GM18873 (cell line): Measurements from ENCODE around the gene CCDC200.
"Not testable (repeated sequence)": the region's sequence is repeated elsewhere in the genome, so short reads cannot be mapped to it uniquely, and the experiment has no call there.

Experiments
- ATAC-seq: cut with Tn5 transposase; IDR thresholded peaks from one replicate; pipeline ENCODE4 v1.9.1; 2021; ENCODE audit warnings: mild to moderate bottlenecking, moderate library complexity, moderate number of reproducible peaks; ENCODE audit not compliant: unreplicated experiment, low FRiP score

Gene CCDC200

DNA sequence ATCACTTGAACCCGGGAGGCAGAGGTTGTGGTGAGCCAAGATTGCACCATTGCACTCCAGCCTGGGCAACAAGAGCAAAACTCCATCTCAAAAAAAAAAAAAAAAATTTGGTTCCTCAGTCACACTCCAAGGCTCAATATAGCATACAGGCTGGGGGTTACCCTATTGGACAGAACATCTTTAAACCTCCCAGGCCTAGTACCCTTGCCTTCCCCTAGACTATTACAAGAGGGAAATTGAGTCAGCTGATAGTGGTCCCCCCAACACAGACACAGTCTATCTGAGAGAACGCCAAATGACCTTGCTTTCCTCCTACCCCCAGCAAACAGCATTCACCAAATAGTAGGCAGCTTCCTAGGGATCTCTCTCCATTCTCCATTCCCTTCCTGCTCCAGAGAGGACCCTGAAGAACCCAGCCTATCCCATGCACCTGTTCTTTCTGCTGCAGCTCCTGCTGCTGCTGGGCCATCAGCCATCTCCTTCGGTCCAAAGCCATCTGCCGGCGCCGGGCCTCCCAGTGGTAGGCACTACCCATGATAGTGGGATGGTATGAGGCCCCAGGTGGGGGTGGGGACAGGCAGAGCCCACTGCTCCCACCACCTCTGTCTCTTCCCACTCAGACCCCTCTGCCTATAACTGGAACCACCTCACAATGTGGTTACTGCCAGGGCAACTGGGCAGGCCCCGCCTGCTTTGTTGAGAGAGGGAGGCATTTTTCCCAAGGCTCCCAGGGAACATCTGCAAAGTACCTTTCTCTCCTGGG, at the start of gene CCDC200:
Gene CCDC200, minus strand, starts transcription at position 604 of the 763 bp plus-strand sequence. Its CDS starts 69 bp downstream, at position 535.
- ATAC-seq: not testable (repeated sequence)

DNA sequence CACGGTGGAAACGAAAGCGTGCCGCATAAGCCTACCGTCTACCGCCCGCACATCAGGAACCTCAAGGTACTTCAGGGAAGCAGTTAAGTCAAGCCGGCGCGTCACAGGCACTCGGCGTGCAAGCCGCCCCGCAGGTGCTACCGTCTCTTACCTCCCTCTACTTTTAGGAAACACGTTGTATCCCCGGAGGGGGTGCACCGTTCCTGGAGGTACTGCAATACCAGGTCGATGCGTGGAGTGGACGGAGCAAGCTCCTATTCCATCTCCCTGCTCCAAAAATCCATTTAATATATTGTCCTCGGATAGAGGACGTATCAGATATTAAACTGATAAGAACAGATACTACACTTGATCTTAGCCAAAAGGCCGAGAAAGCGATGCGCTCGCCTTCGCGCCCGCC, 44.5 kb upstream of the CCDC200 start:
- ATAC-seq: not testable (repeated sequence)

DNA sequence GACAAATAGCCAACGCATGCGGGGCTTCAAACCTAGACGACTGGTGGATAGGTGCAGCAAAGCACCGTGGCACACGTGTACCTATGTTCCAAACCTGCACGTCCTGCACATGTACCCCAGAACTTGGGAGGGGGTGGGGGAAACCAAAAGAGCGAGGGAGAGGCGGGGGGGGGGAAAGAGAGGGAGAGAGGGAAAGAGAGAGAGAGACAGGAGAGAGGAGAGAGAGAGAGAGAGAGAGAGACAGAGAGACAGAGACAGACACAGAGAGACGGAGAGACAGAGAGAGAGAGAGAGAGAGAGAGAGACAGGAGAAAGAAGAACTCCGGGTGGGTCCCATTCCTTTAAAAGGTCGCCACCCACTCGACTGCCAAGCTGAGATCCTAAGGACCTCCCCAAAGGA, 44.1 kb upstream of the CCDC200 start:
- not testable (repeated sequence) for ATAC-seq

DNA sequence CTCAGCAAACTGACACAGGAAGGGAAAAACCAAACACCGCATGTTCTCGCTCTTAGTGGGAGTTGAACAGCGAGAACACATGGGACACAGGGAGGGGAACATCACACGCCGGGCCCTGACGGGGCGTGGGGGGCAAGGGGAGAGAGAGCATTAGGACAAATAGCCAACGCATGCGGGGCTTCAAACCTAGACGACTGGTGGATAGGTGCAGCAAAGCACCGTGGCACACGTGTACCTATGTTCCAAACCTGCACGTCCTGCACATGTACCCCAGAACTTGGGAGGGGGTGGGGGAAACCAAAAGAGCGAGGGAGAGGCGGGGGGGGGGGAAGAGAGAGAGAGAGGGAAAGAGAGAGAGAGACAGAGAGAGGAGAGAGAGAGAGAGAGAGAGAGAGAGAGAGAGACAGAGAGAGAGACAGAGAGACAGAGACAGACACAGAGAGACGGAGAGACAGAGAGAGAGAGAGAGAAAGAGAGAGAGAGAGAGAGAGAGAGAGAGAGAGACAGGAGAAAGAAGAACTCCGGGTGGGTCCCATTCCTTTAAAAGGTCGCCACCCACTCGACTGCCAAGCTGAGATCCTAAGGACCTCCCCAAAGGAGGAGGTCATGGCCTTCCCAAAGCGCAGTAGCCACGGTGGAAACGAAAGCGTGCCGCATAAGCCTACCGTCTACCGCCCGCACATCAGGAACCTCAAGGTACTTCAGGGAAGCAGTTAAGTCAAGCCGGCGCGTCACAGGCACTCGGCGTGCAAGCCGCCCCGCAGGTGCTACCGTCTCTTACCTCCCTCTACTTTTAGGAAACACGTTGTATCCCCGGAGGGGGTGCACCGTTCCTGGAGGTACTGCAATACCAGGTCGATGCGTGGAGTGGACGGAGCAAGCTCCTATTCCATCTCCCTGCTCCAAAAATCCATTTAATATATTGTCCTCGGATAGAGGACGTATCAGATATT, 42.4 kb upstream of the CCDC200 start:
- not testable (repeated sequence) for ATAC-seq

DNA sequence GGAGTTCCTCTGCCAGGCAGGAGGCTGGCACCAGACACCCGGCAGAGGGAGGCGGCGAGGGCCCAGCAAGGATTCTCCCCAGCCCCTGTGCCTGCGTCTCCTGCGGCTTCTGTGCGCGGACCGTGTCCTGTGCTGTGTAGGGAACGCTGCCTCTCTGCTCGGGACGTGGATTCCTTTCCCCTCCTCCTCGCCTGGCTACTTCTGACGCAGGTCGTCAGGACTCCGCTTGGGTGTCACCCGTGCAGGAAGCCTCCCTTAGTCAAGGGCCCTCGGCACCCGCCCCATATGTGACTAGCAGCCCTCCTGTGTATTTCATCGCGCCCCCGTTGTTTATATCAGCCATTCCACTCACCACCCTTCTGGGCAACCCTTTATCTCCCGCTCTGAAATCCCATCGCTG, 18.0 kb upstream of the CCDC200 start:
- not testable (repeated sequence) for ATAC-seq

DNA sequence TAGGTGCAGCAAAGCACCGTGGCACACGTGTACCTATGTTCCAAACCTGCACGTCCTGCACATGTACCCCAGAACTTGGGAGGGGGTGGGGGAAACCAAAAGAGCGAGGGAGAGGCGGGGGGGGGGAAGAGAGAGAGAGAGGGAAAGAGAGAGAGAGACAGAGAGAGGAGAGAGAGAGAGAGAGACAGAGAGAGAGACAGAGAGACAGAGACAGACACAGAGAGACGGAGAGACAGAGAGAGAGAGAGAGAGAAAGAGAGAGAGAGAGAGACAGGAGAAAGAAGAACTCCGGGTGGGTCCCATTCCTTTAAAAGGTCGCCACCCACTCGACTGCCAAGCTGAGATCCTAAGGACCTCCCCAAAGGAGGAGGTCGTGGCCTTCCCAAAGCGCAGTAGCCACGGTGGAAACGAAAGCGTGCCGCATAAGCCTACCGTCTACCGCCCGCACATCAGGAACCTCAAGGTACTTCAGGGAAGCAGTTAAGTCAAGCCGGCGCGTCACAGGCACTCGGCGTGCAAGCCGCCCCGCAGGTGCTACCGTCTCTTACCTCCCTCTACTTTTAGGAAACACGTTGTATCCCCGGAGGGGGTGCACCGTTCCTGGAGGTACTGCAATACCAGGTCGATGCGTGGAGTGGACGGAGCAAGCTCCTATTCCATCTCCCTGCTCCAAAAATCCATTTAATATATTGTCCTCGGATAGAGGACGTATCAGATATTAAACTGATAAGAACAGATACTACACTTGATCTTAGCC, 12.4 kb upstream of the CCDC200 start:
- ATAC-seq: not testable (repeated sequence)

DNA sequence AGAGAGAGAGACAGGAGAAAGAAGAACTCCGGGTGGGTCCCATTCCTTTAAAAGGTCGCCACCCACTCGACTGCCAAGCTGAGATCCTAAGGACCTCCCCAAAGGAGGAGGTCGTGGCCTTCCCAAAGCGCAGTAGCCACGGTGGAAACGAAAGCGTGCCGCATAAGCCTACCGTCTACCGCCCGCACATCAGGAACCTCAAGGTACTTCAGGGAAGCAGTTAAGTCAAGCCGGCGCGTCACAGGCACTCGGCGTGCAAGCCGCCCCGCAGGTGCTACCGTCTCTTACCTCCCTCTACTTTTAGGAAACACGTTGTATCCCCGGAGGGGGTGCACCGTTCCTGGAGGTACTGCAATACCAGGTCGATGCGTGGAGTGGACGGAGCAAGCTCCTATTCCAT, 11.2 kb upstream of the CCDC200 start:
- not testable (repeated sequence) for ATAC-seq

DNA sequence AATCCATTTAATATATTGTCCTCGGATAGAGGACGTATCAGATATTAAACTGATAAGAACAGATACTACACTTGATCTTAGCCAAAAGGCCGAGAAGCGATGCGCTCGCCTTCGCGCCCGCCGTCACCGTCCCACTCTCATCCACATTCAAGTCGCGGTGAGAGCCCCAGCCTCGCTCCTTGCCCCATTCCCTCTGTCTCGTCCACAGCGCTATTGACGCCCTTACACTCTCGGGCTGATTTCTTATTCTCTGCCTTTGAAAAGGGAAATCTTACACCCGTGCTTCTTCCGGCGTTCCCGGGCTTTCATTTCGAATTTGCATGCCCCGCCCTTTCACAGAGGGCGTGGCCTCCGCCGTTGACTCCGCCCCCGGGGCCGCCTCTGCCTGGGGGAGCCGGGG, 5.5 kb upstream of the CCDC200 start, which contains the start of gene RNU2-1:
Gene RNU2-1, minus strand, starts transcription at position 101 of the 400 bp plus-strand sequence.
- ATAC-seq: not testable (repeated sequence)

DNA sequence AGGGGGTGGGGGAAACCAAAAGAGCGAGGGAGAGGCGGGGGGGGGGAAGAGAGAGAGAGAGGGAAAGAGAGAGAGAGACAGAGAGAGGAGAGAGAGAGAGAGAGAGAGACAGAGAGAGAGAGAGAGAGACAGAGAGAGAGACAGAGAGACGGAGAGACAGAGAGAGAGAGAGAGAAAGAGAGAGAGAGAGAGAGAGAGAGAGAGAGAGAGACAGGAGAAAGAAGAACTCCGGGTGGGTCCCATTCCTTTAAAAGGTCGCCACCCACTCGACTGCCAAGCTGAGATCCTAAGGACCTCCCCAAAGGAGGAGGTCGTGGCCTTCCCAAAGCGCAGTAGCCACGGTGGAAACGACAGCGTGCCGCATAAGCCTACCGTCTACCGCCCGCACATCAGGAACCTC, 4.8 kb upstream of the CCDC200 start:
- ATAC-seq: not testable (repeated sequence)

DNA sequence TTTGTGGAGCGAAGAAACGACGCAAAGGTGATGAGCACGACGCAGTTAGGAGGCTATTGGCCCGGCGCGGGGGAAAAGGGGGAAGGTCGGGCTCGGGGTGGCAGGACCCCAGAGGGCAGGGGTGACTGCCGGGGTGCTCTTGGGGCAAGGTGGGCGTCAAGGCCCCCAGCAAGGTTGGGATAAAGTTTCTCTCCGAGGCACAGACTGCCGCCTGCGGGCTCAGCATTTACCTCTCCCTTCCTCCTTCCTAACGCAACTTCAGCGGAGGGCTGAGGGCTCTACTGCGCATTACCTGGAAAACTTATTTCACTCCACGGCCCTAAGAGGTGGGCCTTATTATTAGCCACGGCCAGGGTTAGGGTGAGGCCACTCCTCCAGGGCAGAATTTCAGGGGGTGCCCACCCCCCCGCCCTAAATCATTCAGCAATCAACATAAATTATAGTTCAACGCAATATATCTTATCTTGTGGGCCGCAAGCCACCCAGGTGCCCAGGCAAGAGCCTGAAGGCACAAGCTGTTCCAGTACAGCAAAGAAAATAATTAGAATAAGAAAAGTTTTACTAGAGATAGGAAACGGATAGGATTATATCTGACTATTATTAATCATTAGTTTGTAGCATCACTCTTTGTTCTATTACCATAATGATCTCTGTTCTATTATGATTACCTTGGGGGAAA, 3.7 kb upstream of the CCDC200 start:
- not testable (repeated sequence) for ATAC-seq

DNA sequence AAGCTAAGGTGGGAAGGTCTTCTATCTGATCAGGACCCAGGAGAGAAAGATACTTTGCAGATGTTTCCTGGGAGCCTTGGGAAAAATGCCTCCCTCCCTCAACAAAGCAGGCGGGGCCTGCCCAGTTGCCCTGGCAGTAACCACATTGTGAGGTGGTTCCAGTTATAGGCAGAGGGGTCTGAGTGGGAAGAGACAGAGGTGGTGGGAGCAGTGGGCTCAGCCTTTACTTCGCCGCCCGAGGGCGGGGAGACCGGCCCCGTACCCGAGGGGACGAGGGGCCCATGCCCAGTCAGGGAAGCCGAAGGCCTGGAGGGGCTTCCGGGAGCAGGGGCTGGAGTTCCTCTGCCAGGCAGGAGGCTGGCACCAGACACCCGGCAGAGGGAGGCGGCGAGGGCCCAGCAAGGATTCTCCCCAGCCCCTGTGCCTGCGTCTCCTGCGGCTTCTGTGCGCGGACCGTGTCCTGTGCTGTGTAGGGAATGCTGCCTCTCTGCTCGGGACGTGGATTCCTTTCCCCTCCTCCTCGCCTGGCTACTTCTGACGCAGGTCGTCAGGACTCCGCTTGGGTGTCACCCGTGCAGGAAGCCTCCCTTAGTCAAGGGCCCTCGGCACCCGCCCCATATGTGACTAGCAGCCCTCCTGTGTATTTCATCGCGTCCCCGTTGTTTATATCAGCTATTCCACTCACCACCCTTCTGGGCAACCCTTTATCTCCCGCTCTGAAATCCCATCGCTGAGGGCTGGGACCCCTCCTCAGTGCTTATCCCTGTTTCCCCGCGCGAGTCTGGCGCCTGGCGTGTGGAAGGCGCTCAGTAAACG, 3.0 kb upstream of the CCDC200 start:
- not testable (repeated sequence) for ATAC-seq

DNA sequence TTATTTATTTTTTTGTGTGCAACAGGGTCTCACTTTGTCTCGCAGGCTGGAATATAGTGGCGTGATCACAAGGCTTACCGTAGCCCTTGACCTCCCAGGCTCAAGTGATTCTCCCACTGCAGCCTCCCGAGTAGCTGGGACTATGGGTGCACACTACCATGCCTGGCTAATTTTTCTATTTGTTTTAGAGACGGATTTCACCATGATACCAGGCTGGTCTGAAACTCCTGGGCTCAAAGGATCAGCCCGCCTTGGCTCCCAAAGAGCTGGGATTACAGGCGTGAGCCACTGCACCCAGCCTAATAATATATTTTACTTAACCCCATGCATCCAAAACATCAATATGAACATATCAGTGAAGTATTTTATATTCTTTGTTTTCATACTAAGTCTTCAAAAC, 2.0 kb downstream of the CCDC200 start:
- ATAC-seq: no peak

DNA sequence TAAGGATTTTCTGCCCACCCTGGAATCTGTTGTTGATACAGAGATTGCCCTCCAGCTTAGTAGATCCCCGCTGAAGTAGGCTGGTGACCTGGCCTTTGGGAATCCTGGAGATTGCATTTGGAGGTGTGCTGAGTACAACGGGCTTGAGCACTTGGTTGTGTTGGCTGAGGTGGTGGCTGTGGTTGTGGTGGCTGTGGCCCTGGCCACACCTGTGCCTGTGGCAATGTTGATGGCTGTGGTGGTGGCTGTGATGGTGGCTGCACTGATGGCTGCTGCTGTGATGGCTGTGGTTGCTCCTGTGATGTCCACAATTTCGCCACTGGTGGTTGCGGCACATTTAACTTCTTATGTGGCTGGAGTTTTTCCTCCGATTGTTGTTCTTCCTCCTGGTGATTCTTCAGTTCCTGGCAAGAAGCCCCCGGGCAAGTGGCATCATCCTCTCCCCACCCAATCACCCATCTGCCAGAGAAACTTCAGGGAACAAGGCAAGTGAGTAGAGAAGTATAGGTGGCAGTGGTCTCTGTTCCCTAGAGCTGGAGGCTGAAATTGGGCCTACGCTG, 4.2 kb downstream of the CCDC200 start:
- no peak for ATAC-seq

DNA sequence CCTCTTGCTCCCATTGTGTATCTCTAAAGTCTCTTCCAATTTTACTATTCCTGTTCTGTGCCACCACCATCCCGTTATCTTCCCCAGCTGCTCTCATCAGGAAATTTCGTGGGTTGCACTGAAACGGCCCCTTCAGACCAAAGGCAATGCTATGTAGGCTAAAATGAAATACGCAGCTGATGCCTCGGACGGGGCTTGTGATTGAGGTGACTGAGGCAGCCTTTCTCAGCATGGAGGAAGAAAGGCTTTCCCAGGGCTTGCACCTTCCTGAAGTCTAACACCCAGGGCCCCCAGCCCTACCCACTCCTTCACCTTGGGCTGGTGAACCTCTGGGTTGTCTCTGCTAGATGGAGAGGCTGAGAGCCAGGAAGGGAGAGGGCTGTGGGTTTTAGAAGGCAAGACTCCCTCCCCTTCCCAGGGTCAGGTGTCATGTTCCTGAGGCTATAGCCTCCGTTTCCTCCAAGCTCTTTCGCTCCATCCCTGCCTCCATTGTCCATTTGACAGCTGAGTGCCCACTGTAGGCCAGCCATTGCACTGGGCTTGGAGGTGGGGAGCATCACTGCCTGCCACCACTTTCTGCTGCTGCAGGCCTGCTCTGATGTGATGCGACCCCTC, 7.8 kb downstream of the CCDC200 start:
- no peak for ATAC-seq

DNA sequence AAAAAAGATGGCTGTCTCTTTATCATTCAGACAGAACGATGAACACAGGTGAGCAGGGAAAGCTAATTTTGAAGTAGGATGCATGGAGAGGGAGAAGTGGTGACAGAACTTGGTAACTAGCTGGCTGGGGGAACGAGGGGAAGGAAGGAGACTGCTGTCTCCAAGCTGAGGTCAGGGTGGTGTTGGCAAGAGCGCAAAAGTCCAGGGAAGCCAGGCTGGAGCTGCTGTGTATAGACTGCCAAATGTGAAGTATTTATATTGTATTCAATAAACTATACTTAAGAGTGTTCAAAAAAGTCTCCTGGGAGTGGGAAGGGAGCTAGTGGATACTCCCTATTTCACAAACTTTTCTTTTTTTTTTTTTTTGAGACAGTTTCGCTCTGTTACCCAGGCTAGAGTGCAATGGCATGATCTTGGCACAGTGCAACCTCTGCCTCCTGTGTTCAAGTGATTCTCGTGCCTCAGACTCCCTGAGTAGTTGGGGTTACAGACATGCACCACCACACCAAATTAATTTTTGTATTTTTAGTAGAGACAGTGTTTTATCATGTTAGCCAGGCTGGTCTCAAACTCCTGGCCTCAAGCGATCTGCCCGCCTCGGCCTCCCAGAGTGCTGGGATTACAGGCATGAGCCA, 8.6 kb downstream of the CCDC200 start:
- ATAC-seq: no peak

DNA sequence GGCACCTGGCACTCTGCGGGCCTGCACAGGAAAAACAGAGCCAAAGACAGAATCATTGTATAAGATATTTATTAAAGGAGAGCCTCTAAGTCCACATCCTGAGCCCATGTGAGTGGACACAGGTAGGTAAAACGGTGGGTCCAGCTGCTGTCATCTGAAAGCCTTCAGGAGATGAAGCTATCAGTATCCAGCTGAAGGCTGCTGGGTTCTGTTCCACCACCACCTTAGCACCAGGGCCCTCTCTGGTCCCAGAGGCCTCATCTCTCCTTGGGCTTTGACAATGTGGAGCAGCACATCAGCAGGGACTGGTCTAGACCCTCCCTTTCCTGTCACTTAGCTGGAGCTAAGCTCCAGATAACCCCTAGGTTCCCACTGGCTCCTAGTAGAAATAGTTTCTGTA, 9.4 kb downstream of the CCDC200 start:
- no peak for ATAC-seq

DNA sequence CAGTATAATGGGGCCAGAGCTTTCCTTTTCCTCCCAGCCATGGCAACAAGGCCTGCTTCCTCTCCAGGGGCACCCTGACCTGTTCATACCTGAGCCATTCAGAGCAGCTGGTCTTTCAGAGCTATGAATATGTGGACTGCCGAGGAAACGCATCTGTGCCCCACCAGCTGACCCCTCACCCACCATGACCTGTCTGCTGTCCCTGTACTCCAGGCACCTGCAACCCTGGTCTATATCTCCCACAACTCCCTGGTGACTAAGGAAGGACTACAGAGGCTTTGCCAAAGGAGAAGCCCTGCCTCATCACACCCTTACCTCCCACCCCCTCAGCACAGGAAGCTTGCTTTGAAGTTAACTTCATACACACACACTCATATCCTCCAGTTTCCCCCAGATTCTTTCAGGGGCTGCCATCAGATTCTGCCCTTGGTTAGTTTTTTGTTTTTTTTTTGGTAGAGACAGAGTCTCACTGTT, 10.8 kb downstream of the CCDC200 start:
- ATAC-seq: no peak
